HUES48 (cell line): Measurements from ENCODE around the gene JAK1.

Experiments used
- H3K27ac ChIP-seq: one replicate; pipeline ENCODE4 v1.7.0; 2013; ENCODE audit warnings: low read depth, low read length, inconsistent platforms
- H3K27me3 ChIP-seq: 2 replicates; pipeline ENCODE4 v1.6.1; 2013; ENCODE audit warnings: mild to moderate bottlenecking, low read length; ENCODE audit not compliant: control insufficient read depth, insufficient read depth
- H3K36me3 ChIP-seq: 2 replicates; pipeline ENCODE4 v1.6.1; 2013; ENCODE audit warnings: low read length; ENCODE audit not compliant: control insufficient read depth, insufficient read depth
- H3K4me1 ChIP-seq: 2 replicates; pipeline ENCODE4 v1.6.1; 2013; ENCODE audit warnings: mild to moderate bottlenecking, low read length; ENCODE audit not compliant: control insufficient read depth, insufficient read depth
- H3K4me3 ChIP-seq: 2 replicates; pipeline ENCODE4 v1.5.1; 2013; ENCODE audit warnings: mild to moderate bottlenecking, low read depth, low read length
- H3K9ac ChIP-seq: 2 replicates; pipeline ENCODE4 v1.6.1; 2013; ENCODE audit warnings: mild to moderate bottlenecking, low read depth, low read length, moderate library complexity
- H3K9me3 ChIP-seq: 2 replicates; pipeline ENCODE4 v1.6.1; 2013; ENCODE audit warnings: low read length; ENCODE audit not compliant: control insufficient read depth, insufficient read depth

The JAK1 gene

GRCh38 chr1:64809309-64809708 is 157.0 kb downstream of the JAK1 start:
- Histone ChIP-seq H3K4me1 (no peaks in the 10 kb centered on the region), H3K36me3 (peaks cover 9% of the 10 kb centered on the region; the same call in 1 of the 2 replicates), H3K4me3 (no peak overlapping the region), H3K27ac (no peak overlapping the region), H3K27me3 (no peaks in the 10 kb centered on the region), H3K9ac (no peak overlapping the region), H3K9me3 (no peaks in the 10 kb centered on the region)

DNA sequence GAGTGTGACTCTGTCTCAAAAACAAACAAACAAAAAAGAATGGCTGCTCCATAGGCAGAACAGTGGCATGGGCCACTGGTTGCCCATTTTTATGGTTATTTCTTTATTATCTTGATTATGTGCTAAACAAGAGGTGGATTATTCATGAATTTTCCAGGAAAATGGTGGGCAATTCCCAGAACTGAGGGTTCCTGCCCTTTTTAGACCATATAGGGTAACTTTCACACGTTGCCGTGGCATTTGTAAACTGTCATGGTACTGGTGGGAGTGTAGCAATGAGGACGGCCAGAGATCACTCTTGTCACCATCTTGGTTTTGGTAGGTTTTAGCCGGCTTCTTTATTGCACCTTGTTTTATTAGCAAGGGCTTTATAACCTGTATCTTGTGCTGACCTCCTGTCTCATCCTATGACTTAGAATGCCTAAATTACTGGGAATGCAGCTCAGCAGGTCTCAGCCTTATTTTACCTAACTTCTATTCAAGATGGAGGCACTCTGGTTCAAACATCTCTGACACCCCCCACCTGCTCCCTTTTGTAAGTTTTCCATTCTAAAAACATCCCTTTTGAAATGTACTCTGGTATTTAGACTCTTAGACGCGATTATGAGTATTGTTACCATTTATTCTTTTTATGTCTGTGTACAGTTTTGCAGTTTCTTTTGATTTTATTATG is 164.4 kb downstream of the JAK1 start:
- no peaks in the 10 kb centered on the region for H3K27me3 ChIP-seq
- no peaks in the 10 kb centered on the region for H3K9me3 ChIP-seq
- no peak overlapping the region for H3K4me3 ChIP-seq
- H3K27ac ChIP-seq, result no peak overlapping the region
- peaks cover 8% of the 10 kb centered on the region; the same call in 1 of the 2 replicates for H3K4me1 ChIP-seq
- H3K9ac ChIP-seq, result no peak overlapping the region
- H3K36me3 ChIP-seq, result 0 out of 2 replicates have a peak, but pooled peaks cover 5% of the 10 kb centered on the region

DNA sequence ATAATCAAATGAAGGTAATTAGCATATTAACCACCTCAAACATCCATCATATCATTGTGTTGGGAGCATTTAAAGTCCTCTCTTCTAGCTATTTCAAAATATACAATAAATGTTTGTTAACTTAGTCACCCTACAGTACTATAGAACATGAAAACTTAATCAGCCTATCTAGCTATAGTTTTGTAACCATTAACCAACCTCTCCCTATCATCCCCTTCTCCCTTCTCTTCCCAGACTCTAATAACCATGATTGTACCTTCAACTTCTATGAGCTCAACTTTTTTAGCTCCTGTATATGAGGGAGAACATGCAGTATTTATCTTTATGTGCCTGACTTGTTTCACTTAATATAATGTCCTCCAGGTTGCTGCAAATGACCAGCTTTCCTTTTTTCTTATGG is 167.5 kb downstream of the JAK1 start:
- Histone ChIP-seq H3K27me3 (no peaks in the 10 kb centered on the region), H3K4me3 (no peak overlapping the region), H3K27ac (no peak overlapping the region), H3K4me1 (peaks cover 8% of the 10 kb centered on the region; the same call in 1 of the 2 replicates), H3K9ac (no peak overlapping the region), H3K9me3 (no peaks in the 10 kb centered on the region), H3K36me3 (no peaks in the 10 kb centered on the region)

DNA sequence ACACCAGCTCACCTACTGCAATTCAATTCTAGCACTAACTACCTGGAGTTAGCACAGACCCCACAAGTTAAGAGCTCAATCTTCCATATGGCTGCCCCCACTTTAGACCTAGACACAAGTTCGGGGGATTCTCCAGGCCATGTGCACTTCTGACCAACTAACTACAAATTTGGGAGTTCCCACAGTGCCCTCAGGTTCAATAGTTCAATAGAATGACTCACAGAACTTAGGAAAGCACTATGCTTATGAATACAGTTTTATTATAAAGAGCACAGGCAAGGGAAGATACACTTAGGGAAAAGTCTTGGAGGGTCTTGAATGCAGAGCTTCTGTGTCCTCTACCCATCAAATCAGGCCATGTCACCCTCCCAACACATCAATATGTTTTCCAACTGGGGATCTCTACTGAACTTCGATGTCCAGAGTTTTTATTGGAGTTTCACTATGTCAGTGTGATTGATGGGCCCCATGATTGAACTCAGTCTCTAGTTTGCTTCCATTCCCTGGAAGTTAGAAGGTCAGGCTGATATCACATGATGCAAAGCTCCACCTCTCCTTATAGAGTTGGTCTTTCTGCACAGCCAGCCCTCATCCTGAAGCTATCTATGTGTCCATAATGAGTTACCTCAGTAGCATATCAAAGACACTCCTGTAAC is 175.4 kb downstream of the JAK1 start:
- H3K4me3 ChIP-seq, result no peak overlapping the region
- H3K27ac ChIP-seq, result no peak overlapping the region
- H3K27me3 ChIP-seq, result no peaks in the 10 kb centered on the region
- peaks cover 19% of the 10 kb centered on the region for H3K36me3 ChIP-seq
- H3K9ac ChIP-seq, result no peak overlapping the region
- peaks cover 17% of the 10 kb centered on the region for H3K9me3 ChIP-seq
- H3K4me1 ChIP-seq, result no peaks in the 10 kb centered on the region
